Activated T-cell treated with anti-CD3 and anti-CD28 coated beads, Interleukin-2, amount 50 U/mL, for 24 hours (primary cell): ENCODE results near the gene COL6A3.

ENCODE experiments used
- DNase-seq: peaks from one replicate; pipeline ENCODE4 v3.0.0-alpha.2; 2020
- H3K27ac Mint-ChIP-seq: 2 replicates; pipeline ENCODE4 v1.8.0; 2020; ENCODE audit warnings: mild to moderate bottlenecking, mixed read lengths
- H3K27me3 Mint-ChIP-seq: 2 replicates; pipeline ENCODE4 v1.8.0; 2020; ENCODE audit warnings: mixed read lengths
- H3K36me3 Mint-ChIP-seq: 2 replicates; pipeline ENCODE4 v1.8.0; 2020; ENCODE audit warnings: low read depth, mixed read lengths
- H3K4me1 Mint-ChIP-seq: 2 replicates; pipeline ENCODE4 v1.8.0; 2020; ENCODE audit warnings: low read depth, mixed read lengths
- H3K4me3 Mint-ChIP-seq: 2 replicates; pipeline ENCODE4 v1.8.0; 2020; ENCODE audit warnings: mild to moderate bottlenecking, moderate library complexity, mixed read lengths
- H3K9me3 Mint-ChIP-seq: 2 replicates; pipeline ENCODE4 v1.8.0; 2020; ENCODE audit warnings: mixed read lengths

Gene COL6A3

DNA sequence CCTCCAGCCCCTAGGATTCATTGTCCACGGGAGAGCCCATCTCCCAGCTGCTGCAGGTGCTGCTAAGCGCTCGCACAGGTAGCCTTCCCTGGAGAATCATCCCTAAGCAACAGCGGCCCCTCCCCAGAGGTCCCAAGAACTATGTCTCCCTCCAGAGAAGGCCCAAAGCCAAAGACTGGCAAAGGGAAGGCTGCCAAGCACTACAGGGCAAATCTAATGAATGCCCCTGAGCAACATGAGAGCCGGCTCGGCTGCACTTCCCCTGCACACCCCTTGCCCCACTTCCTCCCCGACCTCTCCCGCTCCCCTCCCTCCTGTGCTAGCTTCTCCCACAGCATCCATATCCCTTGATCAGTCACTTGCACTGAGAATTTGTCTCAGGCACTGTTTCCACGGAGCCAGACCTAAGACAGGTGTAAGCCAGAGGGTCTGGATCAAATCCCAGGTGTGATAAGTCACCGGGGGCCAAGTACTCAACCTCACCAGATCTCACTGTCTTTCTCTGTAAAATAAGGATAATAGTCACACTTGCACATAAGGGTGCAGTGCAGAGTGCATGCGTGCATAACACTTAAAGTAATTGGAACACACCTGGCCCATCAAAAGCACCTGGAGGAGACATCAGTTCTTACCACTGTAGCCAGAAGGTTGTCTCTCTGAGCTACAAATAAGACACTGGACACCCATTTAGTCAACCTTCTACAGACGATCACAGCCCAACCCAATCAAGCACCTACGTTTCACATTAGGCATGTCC, 20.1 kb upstream of the COL6A3 start:
- Mint-ChIP-seq H3K27me3 (no peaks in the 10 kb centered on the region), H3K4me3 (peak overlapping the region; percentile 84), H3K9me3 (no peaks in the 10 kb centered on the region), H3K4me1 (peaks cover 97% of the 10 kb centered on the region), H3K27ac (peak overlapping the region; percentile 97), H3K36me3 (peaks cover 54% of the 10 kb centered on the region)
- DNase-seq, result peak; percentile 54

DNA sequence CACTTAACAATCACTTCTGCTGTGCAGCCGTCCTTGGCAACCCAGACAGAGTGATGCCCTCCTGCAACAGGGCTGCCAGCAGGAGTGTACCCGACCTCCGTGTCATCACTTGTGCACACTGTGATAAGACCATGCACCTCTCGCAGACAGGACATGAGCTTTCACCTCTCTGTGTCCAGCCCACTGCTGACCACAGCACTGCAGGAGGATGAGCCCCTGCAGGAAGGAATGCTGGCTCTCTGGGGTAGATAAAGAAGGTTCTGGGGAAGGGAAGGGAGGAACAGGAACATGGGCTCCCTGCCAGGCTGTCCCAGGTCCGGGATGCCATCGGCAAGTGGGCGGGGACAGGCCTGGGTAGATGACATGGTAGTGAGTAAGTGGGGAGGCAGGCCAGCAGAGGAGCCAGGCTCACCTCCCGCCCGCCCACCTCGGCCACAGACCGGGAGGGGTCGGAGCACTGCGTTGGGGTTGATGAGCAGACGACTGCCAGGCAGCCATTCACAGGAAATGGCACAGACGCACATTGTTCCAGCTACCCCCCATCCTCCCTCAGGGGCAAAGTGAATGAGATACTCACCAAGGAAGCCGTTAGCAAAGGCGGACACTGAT, 18.6 kb upstream of the COL6A3 start:
- DNase-seq, result peak; percentile 89
- no peaks in the 10 kb centered on the region for H3K27me3 Mint-ChIP-seq
- peaks cover 66% of the 10 kb centered on the region for H3K36me3 Mint-ChIP-seq
- peaks cover 98% of the 10 kb centered on the region for H3K4me1 Mint-ChIP-seq
- H3K4me3 Mint-ChIP-seq, result peak overlapping the region; percentile 84
- no peaks in the 10 kb centered on the region for H3K9me3 Mint-ChIP-seq
- peak overlapping the region; percentile 97 for H3K27ac Mint-ChIP-seq

DNA sequence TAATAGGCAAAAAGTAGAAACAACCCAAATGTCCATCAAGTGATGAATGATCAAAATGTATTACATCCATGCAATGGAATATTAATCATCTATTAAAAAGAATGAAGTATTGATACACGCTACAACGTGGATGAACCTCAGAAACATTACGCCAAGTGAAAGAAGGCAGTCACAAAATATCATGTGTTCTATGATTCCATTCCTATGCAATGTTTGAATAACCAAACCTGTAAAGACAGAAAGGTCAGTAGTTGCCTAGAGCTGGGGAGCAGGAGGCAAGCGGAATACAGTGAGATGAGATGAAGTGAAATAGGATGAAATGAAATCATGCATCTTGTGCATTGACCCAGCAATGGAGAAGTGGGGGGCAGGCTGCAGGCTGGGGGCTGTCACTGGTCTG, 17.9 kb upstream of the COL6A3 start:
- H3K4me1 Mint-ChIP-seq, result peaks cover 99% of the 10 kb centered on the region
- peak overlapping the region; percentile 97 for H3K27ac Mint-ChIP-seq
- no peak for DNase-seq
- peaks cover 74% of the 10 kb centered on the region for H3K36me3 Mint-ChIP-seq
- no peaks in the 10 kb centered on the region for H3K9me3 Mint-ChIP-seq
- peak overlapping the region; percentile 84 for H3K4me3 Mint-ChIP-seq
- H3K27me3 Mint-ChIP-seq, result no peaks in the 10 kb centered on the region

DNA sequence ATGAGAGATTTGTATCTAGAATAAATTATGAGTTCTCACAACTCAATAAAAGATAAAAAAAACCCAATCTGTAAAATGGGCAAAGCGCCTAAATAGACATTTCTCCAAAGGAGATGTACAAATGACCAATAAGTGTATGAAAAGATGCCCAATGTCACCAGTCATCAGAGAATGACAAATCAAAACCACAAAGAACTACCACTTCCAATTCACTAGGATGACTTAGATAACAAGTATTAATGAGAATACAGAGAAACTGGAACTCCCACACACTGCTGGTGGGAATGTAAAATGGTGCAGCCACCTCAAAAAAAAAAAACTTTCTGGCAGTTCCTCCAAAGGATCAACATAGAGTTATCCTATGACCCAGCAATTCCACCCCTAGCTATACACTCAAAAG, 17.4 kb upstream of the COL6A3 start:
- Mint-ChIP-seq H3K36me3 (peaks cover 78% of the 10 kb centered on the region), H3K27ac (peak overlapping the region; percentile 97), H3K27me3 (no peaks in the 10 kb centered on the region), H3K9me3 (peaks cover 4% of the 10 kb centered on the region), H3K4me3 (peak overlapping the region; percentile 84), H3K4me1 (peaks cover 99% of the 10 kb centered on the region)
- DNase-seq, result no peak

DNA sequence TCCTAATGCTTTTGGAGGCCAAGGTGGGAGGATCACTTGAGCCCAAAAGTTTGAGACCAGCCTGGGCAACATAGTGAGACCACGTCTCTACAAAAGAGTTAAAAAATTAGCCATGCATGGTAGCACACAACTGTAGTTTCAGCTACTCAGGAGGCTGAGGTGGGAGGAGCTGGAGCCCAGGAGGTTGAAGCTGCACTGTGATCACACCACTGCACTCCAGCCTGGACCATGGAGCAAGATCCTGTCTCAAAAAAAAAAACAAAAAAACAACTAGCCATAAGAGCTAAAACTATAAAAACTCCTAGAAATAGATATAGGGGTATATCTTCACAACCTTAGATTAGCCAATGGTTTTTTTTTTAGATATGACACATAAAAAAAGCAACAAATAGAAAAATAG, 16.9 kb upstream of the COL6A3 start:
- H3K27ac Mint-ChIP-seq, result peak overlapping the region; percentile 97
- H3K4me3 Mint-ChIP-seq, result peak overlapping the region; percentile 84
- peaks cover 97% of the 10 kb centered on the region for H3K4me1 Mint-ChIP-seq
- H3K9me3 Mint-ChIP-seq, result peaks cover 5% of the 10 kb centered on the region
- H3K27me3 Mint-ChIP-seq, result no peaks in the 10 kb centered on the region
- DNase-seq, result no peak
- H3K36me3 Mint-ChIP-seq, result peaks cover 82% of the 10 kb centered on the region

DNA sequence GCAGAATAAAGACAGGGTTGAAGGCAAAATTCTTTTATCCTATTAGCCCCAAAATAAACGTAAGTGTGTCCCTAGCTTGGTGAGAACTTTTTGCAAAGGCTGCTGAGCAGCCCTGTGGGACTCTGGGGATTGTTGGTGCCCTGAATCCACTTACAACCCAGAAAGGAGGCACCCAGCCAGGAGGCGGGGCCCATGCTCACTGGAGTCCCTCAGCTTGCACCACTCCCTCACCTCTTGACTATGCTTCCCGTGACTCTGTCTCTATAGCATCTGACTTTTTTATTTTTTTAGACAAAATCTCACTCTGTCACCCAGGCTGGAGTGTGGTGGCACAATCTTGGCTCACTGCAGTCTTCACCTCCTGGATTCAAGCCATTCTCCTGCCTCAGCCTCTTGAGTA, 15.8 kb upstream of the COL6A3 start:
- Mint-ChIP-seq H3K27ac (peak overlapping the region; percentile 97), H3K4me1 (peaks cover 97% of the 10 kb centered on the region)

DNA sequence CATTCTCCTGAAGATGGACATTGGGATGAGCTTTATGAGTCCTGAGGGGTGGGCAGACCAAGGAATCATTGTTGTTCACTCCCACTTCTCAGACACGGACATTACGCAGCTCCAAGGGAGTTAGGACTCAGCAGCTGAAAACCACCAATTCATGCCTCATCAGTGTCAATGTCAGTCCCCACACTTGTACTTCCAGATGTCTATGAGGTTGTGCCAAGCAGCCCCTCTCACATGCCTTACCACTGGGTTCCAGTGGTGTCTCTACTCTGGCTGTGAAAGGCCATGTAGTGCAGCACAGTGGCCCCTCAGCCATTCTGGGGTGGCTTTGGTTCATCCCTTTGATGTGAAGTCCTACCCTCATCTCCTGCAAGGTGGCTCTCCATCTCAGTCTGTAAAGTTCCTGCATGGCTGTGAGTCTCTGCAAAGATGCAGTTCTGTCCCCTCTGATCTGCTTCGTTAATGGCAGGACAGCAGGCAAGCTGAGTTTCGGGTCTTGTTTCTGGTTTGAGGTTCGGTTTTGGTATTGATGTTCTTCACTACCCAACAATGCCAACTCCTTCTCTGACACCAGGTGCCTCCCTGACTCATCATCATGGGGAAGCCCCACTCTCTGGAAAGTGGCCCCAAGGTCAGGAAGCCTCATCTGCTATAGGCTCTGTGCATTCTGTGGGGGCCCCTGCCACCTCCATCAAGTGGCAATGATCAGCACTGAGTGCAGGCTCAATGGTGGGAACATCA, 14.0 kb upstream of the COL6A3 start:
- Mint-ChIP-seq H3K27me3 (no peaks in the 10 kb centered on the region), H3K4me1 (peaks cover 92% of the 10 kb centered on the region), H3K27ac (peak overlapping the region; percentile 96), H3K4me3 (peak overlapping the region; percentile 54), H3K36me3 (peaks cover 96% of the 10 kb centered on the region), H3K9me3 (peaks cover 5% of the 10 kb centered on the region)
- DNase-seq, result peak; percentile 83

More for the DNA sequence above, 15.8 kb upstream of the COL6A3 start:
- Mint-ChIP-seq H3K36me3 (peaks cover 93% of the 10 kb centered on the region), H3K9me3 (peaks cover 5% of the 10 kb centered on the region), H3K4me3 (peak overlapping the region; percentile 84), H3K27me3 (no peaks in the 10 kb centered on the region)
- DNase-seq, result no peak

DNA sequence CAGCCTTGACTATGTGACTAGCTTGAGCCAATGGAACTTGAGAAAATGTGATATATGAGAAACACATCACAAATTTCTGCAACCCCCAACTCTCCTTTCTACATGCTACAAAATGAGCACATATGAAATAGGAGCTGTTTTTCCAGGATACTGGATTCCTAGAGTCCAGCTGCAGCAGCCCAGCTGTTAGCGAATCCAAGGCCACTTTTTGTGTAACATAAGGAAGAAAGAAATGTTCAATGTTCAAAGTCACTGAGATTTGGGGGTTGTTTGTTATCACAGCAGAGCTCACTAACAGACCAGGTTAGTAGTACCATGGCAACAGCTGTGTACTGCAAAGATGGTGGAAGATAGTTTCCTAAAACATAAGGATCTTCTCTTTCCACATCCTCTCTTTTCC, 12.6 kb upstream of the COL6A3 start:
- Mint-ChIP-seq H3K36me3 (peaks cover 95% of the 10 kb centered on the region), H3K27ac (peak overlapping the region; percentile 26), H3K4me3 (no peak overlapping the region), H3K27me3 (no peaks in the 10 kb centered on the region), H3K4me1 (peaks cover 91% of the 10 kb centered on the region), H3K9me3 (peaks cover 5% of the 10 kb centered on the region)
- no peak for DNase-seq

DNA sequence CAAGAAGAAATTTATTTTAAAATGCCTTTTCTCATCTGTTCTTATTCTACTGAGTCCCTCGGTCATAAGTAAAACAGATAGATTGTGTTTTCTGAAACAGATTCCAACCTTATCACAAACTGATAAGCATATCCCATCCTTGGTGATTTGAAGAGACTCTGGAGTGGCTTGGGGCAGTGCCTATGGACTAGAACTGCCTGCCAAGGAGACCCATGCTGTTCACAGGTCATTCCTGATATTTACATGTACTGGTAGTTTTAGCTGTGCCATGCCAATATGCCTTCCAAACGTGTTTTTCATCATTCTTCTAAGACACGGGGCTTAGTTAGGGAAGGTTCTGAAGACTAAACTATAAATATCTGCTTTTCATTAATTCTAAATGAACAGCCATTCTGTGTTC, 11.4 kb upstream of the COL6A3 start:
- no peak overlapping the region for H3K27ac Mint-ChIP-seq
- no peak for DNase-seq
- H3K4me1 Mint-ChIP-seq, result peaks cover 82% of the 10 kb centered on the region
- H3K4me3 Mint-ChIP-seq, result no peak overlapping the region
- H3K9me3 Mint-ChIP-seq, result peaks cover 5% of the 10 kb centered on the region
- no peaks in the 10 kb centered on the region for H3K27me3 Mint-ChIP-seq
- peaks cover 95% of the 10 kb centered on the region for H3K36me3 Mint-ChIP-seq

DNA sequence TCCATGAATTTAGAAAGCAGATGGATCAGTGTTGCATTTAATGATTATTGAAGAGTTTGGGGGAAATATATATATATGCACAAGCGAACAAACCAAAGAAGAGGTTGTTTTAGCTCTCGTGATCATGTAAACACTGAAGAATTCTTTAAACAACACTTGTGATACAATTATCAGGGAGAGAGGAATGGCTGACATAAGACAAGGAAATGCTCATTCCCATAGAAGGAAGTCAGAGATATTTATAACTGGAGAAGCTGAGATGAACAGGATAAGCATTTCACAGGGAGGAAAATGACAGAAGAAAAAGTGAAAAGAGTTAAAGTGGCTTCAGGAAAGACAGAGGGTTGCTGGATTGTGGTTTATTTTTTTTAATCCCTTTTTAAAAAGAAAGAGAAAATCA, 10.6 kb upstream of the COL6A3 start:
- H3K9me3 Mint-ChIP-seq, result peaks cover 5% of the 10 kb centered on the region
- H3K36me3 Mint-ChIP-seq, result peaks cover 95% of the 10 kb centered on the region
- no peak for DNase-seq
- H3K4me1 Mint-ChIP-seq, result peaks cover 74% of the 10 kb centered on the region
- no peaks in the 10 kb centered on the region for H3K27me3 Mint-ChIP-seq
- no peak overlapping the region for H3K27ac Mint-ChIP-seq
- H3K4me3 Mint-ChIP-seq, result no peak overlapping the region

DNA sequence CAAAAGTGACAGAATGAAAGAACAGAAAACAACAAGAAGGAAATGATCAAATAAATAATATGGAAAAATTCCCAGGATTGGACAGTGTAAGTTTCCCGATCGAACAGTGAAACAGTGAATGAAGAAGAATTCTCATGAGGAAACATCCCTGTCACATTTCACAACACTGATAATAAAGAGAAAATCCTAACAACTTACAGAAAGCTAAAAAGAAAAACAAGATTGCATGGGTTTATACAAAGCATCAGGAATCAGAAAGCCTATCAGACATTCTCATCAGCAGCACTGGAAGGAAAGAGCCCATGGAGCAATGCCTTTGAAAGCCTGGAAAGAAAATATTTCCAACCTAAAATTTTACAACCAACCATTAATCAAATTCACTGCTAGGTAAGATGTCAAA, 9.9 kb upstream of the COL6A3 start:
- Mint-ChIP-seq H3K4me1 (peaks cover 68% of the 10 kb centered on the region), H3K27me3 (no peaks in the 10 kb centered on the region), H3K9me3 (peaks cover 5% of the 10 kb centered on the region), H3K4me3 (no peak overlapping the region), H3K36me3 (peaks cover 96% of the 10 kb centered on the region), H3K27ac (no peak overlapping the region)
- no peak for DNase-seq

DNA sequence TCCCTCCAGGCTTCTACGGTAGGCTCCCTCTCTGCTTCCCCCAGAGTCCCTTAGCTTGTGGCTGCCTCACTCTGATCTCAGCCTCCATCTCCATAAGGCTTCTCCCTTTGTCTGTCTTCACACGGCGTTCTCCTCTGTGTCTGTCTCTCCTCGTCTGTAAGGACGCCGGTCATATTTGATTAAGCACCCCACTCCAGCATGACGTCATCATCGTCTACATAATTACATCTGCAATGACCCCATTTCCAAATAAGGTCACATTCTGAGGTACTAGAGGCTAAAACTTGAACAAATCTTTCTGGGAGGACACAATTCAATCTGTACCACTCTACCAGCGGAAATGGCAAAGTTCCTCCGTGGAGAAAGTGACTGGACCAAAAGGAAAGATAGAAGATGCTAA, 8.3 kb upstream of the COL6A3 start:
- no peak for DNase-seq
- H3K36me3 Mint-ChIP-seq, result peaks cover 95% of the 10 kb centered on the region
- peaks cover 5% of the 10 kb centered on the region for H3K9me3 Mint-ChIP-seq
- peak overlapping the region; percentile 63 for H3K27ac Mint-ChIP-seq
- H3K4me3 Mint-ChIP-seq, result peak overlapping the region; percentile 21
- H3K27me3 Mint-ChIP-seq, result no peaks in the 10 kb centered on the region
- peaks cover 52% of the 10 kb centered on the region for H3K4me1 Mint-ChIP-seq

DNA sequence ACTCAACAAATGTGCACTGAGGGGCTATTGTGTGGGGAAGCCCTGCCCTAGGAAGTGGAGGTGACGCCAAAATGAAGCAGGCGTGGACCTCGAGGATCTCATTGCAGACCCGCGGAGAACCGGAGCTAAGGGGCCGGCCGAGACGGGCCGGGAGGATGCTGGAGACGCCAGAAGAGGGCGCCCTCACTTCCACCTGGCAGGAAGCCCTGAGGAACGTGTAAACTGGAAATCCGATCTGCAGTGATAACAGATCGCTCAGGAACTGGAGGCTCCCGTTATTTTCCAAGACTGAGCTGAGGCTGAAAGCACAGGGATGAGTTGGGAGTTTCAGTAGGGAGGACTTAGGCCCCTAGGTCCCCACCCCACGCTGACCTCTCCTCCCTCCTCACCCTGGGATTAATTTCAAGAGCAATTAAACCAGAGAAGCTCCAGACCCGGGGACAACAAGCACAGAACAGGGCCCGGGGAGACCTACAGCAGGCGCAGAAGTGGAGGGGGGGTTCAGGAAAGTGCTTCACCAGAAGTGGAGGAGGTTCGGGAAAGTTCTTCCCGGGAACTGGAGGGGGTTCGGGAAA, 7.7 kb upstream of the COL6A3 start:
- H3K27ac Mint-ChIP-seq, result peak overlapping the region; percentile 86
- H3K9me3 Mint-ChIP-seq, result peaks cover 3% of the 10 kb centered on the region
- DNase-seq, result peak; percentile 89
- no peaks in the 10 kb centered on the region for H3K27me3 Mint-ChIP-seq
- H3K36me3 Mint-ChIP-seq, result peaks cover 93% of the 10 kb centered on the region
- peak overlapping the region; percentile 51 for H3K4me3 Mint-ChIP-seq
- H3K4me1 Mint-ChIP-seq, result peaks cover 45% of the 10 kb centered on the region

DNA sequence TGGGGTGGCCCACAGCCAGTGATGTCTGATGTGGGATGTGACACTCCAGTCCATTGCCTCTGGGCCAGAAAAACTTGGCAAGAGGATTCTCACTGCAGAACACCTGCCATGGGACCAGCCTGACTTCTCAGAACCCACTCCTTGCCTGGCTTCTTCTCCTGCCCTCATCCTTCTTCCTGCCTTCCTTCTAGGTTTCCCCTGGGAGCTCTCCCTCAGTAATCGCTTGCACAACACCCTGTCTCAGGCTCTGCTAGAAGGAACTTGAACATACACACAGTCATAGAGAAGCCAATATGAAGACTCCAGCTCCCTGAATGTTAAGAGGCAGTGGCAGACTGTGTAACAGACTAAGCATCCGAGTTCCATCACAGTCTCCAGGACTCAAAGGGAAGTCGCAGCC, 4.3 kb upstream of the COL6A3 start:
- Mint-ChIP-seq H3K27me3 (no peaks in the 10 kb centered on the region), H3K36me3 (peaks cover 90% of the 10 kb centered on the region), H3K4me3 (no peak overlapping the region), H3K27ac (no peak overlapping the region), H3K9me3 (no peaks in the 10 kb centered on the region), H3K4me1 (peaks cover 19% of the 10 kb centered on the region)
- no peak for DNase-seq
